K562 (cell line): ENCODE data around the gene SBK1. TPM values are rescaled to one million over a fixed set of nuclear protein-coding genes. Genes with fewer than 3 reads are reported as not detected.

Source experiments
- ATAC-seq: fragments of 200-7000 bp; cut with Tn5 transposase; 3 replicates; pipeline ENCODE4 v1.9.1; 2020; ENCODE audit warnings: moderate library complexity
- BruUV-seq: library from RNA; stranded (reverse); fragments of 400-500 nt; replicated peaks from 2 replicates; lab custom pipeline; 2021; lab: Mats Ljungman, UMichigan
- CTCF ChIA-PET: fragments of 300-600 bp; formaldehyde crosslinking; extraction: SDS; loops from one replicate; lab custom pipeline; 2021; ENCODE audit warnings: low intra/inter-chr PET ratio; lab: Yijun Ruan, JAX
- POLR2A ChIA-PET: fragments of 300-600, 350-650 bp; sonication (Branson Sonifier 250); formaldehyde crosslinking; extraction: SDS; loops from one replicate; lab custom pipeline; 2021; ENCODE audit warnings: antibody characterized with exemption, inconsistent platforms; lab: Yijun Ruan, JAX
- DNase-seq, 4 experiments: peaks; one replicate each; pipeline versions ENCODE4 v3.0.0 to v3.0.0-alpha.2; 2011 to 2018; ENCODE audit warnings: low spot score in 3 of 4, mixed read lengths in 3 of 4; ENCODE audit errors: extremely low read depth in 1 of 4
- FAIRE-seq: peaks from 2 replicates; lab custom pipeline; 2011; peaks lifted over from hg19 to GRCh38; lab: Jason Lieb, UNC
- H2AFZ ChIP-seq: 2 replicates; pipeline ENCODE4 v1.6.0; 2011; ENCODE audit warnings: low read depth, low read length, control low read depth, inconsistent platforms
- H3K27ac ChIP-seq: fragments of 200-600 bp; 3 replicates; pipeline ENCODE4 v1.8.0; 2011; ENCODE audit warnings: low read depth, mild to moderate bottlenecking, control low read depth, inconsistent platforms, low read length, moderate library complexity, mixed read lengths; ENCODE audit errors: extremely low read depth
- H3K27me3 ChIP-seq, 2 experiments: fragments of 300-600 bp in 1 of 2; 2 replicates in 1 of 2; 3 replicates in 1 of 2; pipeline versions ENCODE4 v1.6.0 to v1.8.0; 2011; ENCODE audit warnings: inconsistent platforms in 2 of 2, low read length in 2 of 2, mild to moderate bottlenecking in 1 of 2, mixed read lengths in 1 of 2, moderate library complexity in 1 of 2; ENCODE audit not compliant: control insufficient read depth in 2 of 2, insufficient read depth in 2 of 2
- H3K36me3 ChIP-seq: fragments of 300-600 bp; 3 replicates; pipeline ENCODE4 v1.8.0; 2011; ENCODE audit warnings: mild to moderate bottlenecking, low read length, inconsistent platforms; ENCODE audit not compliant: control insufficient read depth, insufficient read depth
- H3K4me1 ChIP-seq, 2 experiments: fragments of 200-600 bp in 1 of 2; replicated peaks in 1 of 2; 2 replicates in 1 of 2; 3 replicates in 1 of 2; pipeline versions ENCODE4 v1.5.1 to v1.8.0; 2011; ENCODE audit warnings: inconsistent platforms in 2 of 2, low read length in 2 of 2, mild to moderate bottlenecking in 1 of 2, mixed read lengths in 1 of 2, moderate library complexity in 1 of 2; ENCODE audit not compliant: control insufficient read depth in 2 of 2, insufficient read depth in 2 of 2
- H3K4me2 ChIP-seq: 2 replicates; pipeline ENCODE4 v1.6.1; 2011; ENCODE audit warnings: low read length, control low read depth, inconsistent platforms, mixed read lengths; ENCODE audit not compliant: insufficient read depth
- H3K4me3 ChIP-seq: fragments of 200-600 bp; sonication (generic), shearing (Covaris generic); 2 replicates; pipeline ENCODE4 v1.5.1; 2016; ENCODE audit warnings: control low read depth, inconsistent platforms
- H3K79me2 ChIP-seq: fragments of 200-600 bp; 3 replicates; pipeline ENCODE4 v1.8.0; 2011; ENCODE audit warnings: low read length, inconsistent platforms; ENCODE audit not compliant: control insufficient read depth, insufficient read depth
- H3K9ac ChIP-seq, 2 experiments: 2 replicates each; pipeline versions ENCODE4 v1.6.0 to v1.6.1; 2011; ENCODE audit warnings: low read depth in 2 of 2, low read length in 2 of 2, control low read depth in 1 of 2, inconsistent platforms in 1 of 2, mild to moderate bottlenecking in 1 of 2, mixed read lengths in 1 of 2; ENCODE audit not compliant: insufficient read depth in 1 of 2
- H3K9me1 ChIP-seq: one replicate; pipeline ENCODE4 v1.6.0; 2011; ENCODE audit warnings: inconsistent platforms, mild to moderate bottlenecking, low read length, moderate library complexity; ENCODE audit not compliant: control insufficient read depth, insufficient read depth
- H3K9me3 ChIP-seq: replicated peaks from 2 replicates; pipeline ENCODE4 v1.5.1; 2011; ENCODE audit warnings: low read depth, low read length, inconsistent platforms; ENCODE audit not compliant: control insufficient read depth, insufficient read depth
- H4K20me1 ChIP-seq: replicated peaks from 2 replicates; pipeline ENCODE4 v1.6.1; 2011; ENCODE audit warnings: low read length, inconsistent platforms, mixed read lengths; ENCODE audit not compliant: control insufficient read depth, insufficient read depth
- ATF4 ChIP-seq: fragments of 450-650 bp; formaldehyde crosslinking; IDR thresholded peaks from 2 replicates; pipeline ENCODE4 v1.4.0; 2022; ENCODE audit warnings: mild to moderate bottlenecking, moderate library complexity
- CHD7 ChIP-seq: fragments of 200-600 bp; sonication (generic); IDR thresholded peaks from one replicate; pipeline ENCODE4 v1.6.1; 2012; ENCODE audit warnings: mild to moderate bottlenecking, low read depth, low read length, inconsistent platforms
- ILK ChIP-seq: fragments of 450-650 bp; IDR thresholded peaks from 2 replicates; pipeline ENCODE4 v1.6.1; 2016; ENCODE audit warnings: missing genetic modification characterization, low read depth, mild to moderate bottlenecking, missing compliant biosample characterization, moderate library complexity, borderline replicate concordance
- RAD21 ChIP-seq, 2 experiments: fragments of 250-450 bp in 1 of 2; fragments of 450-650 bp in 1 of 2; sonication (Bioruptor Pico) in 1 of 2; formaldehyde crosslinking in 1 of 2; IDR thresholded peaks in 1 of 2; conservative IDR thresholded peaks in 1 of 2; 2 replicates each; pipeline versions ENCODE4 v1.4.0 to v1.8.0; 2020 to 2022; ENCODE audit warnings: mild to moderate bottlenecking in 2 of 2, moderate library complexity in 1 of 2
- RNF219 ChIP-seq: fragments of 250-450 bp; sonication (Bioruptor Pico); IDR thresholded peaks from 2 replicates; pipeline ENCODE4 v1.5.0; 2022; ENCODE audit warnings: mild to moderate bottlenecking
- ZNF445 ChIP-seq: fragments of 250-450 bp; sonication (Bioruptor Pico); IDR thresholded peaks from 2 replicates; pipeline ENCODE4 v1.4.0; 2020; ENCODE audit warnings: low read depth, mild to moderate bottlenecking, moderate library complexity
- ZNF644 ChIP-seq: fragments of 200-800 bp; sonication (Bioruptor generic); IDR thresholded peaks from 2 replicates; pipeline ENCODE4 v1.6.1; 2016; ENCODE audit warnings: low read depth, missing genetic modification characterization, missing compliant biosample characterization
- WGBS: fragments of 100-300 bp; shearing (Covaris generic); methylation state at CpG from one replicate; pipeline ENCODE4 v1.1.6; 2016; ENCODE audit warnings: low coverage, mixed read lengths; ENCODE audit not compliant: insufficient coverage; ENCODE audit errors: missing lambda C conversion rate; 5-methylcytosine and 5-hydroxymethylcytosine counted together
- in situ Hi-C: fragments of 300-500 bp; cut with MboI; formaldehyde crosslinking; loops from 4 replicates; pipeline ENCODE4 v1.15.0; 2018; ENCODE audit warnings: inconsistent platforms, mixed read lengths
- intact Hi-C: fragments of 100-400 bp; cut with micrococcal nuclease; formaldehyde crosslinking; loops from 2 replicates; pipeline ENCODE4 v1.14.2; 2022
- polyA plus RNA-seq, 8 experiments: library from polyadenylated mRNA; depleted of rRNA in 4 of 8; stranded (reverse) in 5 of 8; unstranded in 3 of 8; fragments of >200 nt; fragmentation: Nextera tagmentation in 2 of 8; fragmentation: Illumina TruSeq in 1 of 8; extraction: Ambion mirVana in 2 of 8; extraction: Trizol in 1 of 8; gene quantifications; 2 replicates each; pipeline versions ENCODE4 v1.2.1 to v1.2.3, GENCODE V29; 2011 to 2014; ENCODE audit warnings: inconsistent platforms in 1 of 8, missing spikeins in 1 of 8
- total RNA-seq, 7 experiments: library from RNA; depleted of rRNA in 6 of 7; stranded (reverse); fragments of >200 nt in 6 of 7; fragmentation: Illumina TruSeq in 2 of 7; extraction: Trizol in 2 of 7; gene quantifications; 2 replicates each; pipeline versions ENCODE4 v1.2.1 to v1.2.3, GENCODE V29; 2011 to 2021; ENCODE audit warnings: low replicate concordance in 1 of 7

The SBK1 gene
- total and polyA plus RNA-seq, 9 of the 15 experiments (the other 6 are each of a cell fraction or from before 2014, with no cell fraction given) = 0.01 to 0.07 (median 0.03) TPM; not detected in 6

- Histone ChIP-seq H3K79me2 (no peaks in the 10 kb centered on the region), H2AFZ (no peak overlapping the region), H3K36me3 (no peaks in the 10 kb centered on the region), H3K9me1 (no peaks in the 10 kb centered on the region), H3K27ac (no peak overlapping the region), H3K9ac (no peak overlapping the region), H3K27me3 (peaks cover 8 to 43% of the 10 kb centered on the region in 2 experiments; a peak in 4 of 5 replicates), H3K4me2 (no peak overlapping the region), H3K4me3 (no peak overlapping the region), H3K4me1 (peaks cover 0 to 14% of the 10 kb centered on the region in 2 experiments; a peak in 2 of 5 replicates), H3K9me3 (no peaks in the 10 kb centered on the region), H4K20me1 (peaks cover 13% of the 10 kb centered on the region)
- intact Hi-C loops = no loop called here
- FAIRE-seq (no peak), ATAC-seq (no peak), DNase-seq (no peak)
- in situ Hi-C loops = no loop called here
- no TSS peak for BruUV-seq
- 0% methylated on average over 2 of the region's 2 CpGs for whole genome bisulfite sequencing
- ChIA-PET POLR2A (no interaction called here), CTCF (no interaction called here)
- no peak for TF ChIP-seq ZNF644 (tag)
- no peak for TF ChIP-seq ATF4 (CRISPR knock-in tag)
- TF ChIP-seq RNF219 (CRISPR knock-in tag) = no peak
- TF ChIP-seq ILK (tag) = no peak
- TF ChIP-seq ZNF445 (CRISPR knock-in tag) = no peak
- no peak for TF ChIP-seq CHD7
- TF ChIP-seq RAD21 (CRISPR knock-in tag; conservative IDR thresholded peaks at IDR 0.05 in 1 of 2, IDR thresholded peaks at IDR 0.05 in 1 of 2) = no peak
Observed at GRCh38 chr16:28297308-28297707, 5.0 kb downstream of the SBK1 start.
